ENCODE data around the gene LRRC40. TPM values are rescaled to one million over a fixed set of nuclear protein-coding genes. Genes with fewer than 3 reads are reported as not detected.

The LRRC40 gene
- total and polyA plus RNA-seq, 9 of the 15 experiments (the other 6 are each of a cell fraction or from before 2014, with no cell fraction given) = 16.1 to 36.2 (median 30.9) TPM

- CTCF ChIA-PET (ENCODE audit: low intra/inter-chr PET ratio) = interaction anchor here (0.6 to 3.7 kb wide), 3 partner anchors 25 to 1731 kb away, joined by 3 to 13 read pairs (median 3); no protein-coding TSS in a partner anchor
Observed at GRCh38 chr1:70143048-70143659, 62.2 kb downstream of the LRRC40 start.

More at GRCh38 chr1:70143048-70143659, 62.2 kb downstream of the LRRC40 start:
- Histone ChIP-seq H3K27ac (ENCODE audit: extremely low read depth, low read depth, low read length) (no peak overlapping the region), H3K4me3 (no peak overlapping the region), H4K20me1 (replicated peaks; ENCODE audit: control insufficient read depth, insufficient read depth, low read length) (no peaks in the 10 kb centered on the region), H3K4me2 (ENCODE audit: insufficient read depth, low read length) (no peak overlapping the region), H3K27me3 (ENCODE audit: control insufficient read depth in 2 of 2, insufficient read depth in 2 of 2, low read length in 2 of 2) (no peaks in the 10 kb centered on the region), H2AFZ (ENCODE audit: low read depth, low read length) (no peak overlapping the region), H3K79me2 (ENCODE audit: control insufficient read depth, insufficient read depth, low read length) (no peaks in the 10 kb centered on the region), H3K36me3 (ENCODE audit: control insufficient read depth, insufficient read depth, low read length) (peaks cover 9% of the 10 kb centered on the region; the same call in 2 of the 3 replicates), H3K9ac (ENCODE audit: insufficient read depth in 1 of 2, low read depth in 2 of 2, low read length in 2 of 2) (no peak overlapping the region), H3K9me1 (ENCODE audit: control insufficient read depth, insufficient read depth, low read length) (no peaks in the 10 kb centered on the region), H3K4me1 (replicated peaks in 1 of 2; ENCODE audit: control insufficient read depth in 2 of 2, insufficient read depth in 2 of 2, low read length in 2 of 2) (0 out of 5 replicates have a peak, but pooled peaks cover 0 to 5% of the 10 kb centered on the region in 2 experiments), H3K9me3 (replicated peaks; ENCODE audit: control insufficient read depth, insufficient read depth, low read depth, low read length) (no peaks in the 10 kb centered on the region)
- in situ Hi-C loops (cut with MboI) (loop anchor here (25.0 kb wide), 1 partner anchor 1656 kb away; the partner anchor contains the start of gene DEPDC1), intact Hi-C loops (cut with micrococcal nuclease) (no loop called here)
- TF ChIP-seq RAD21 (CRISPR knock-in tag; conservative IDR thresholded peaks at IDR 0.05 in 1 of 2, IDR thresholded peaks at IDR 0.05 in 1 of 2) = peak; percentile 15 to 46; a peak in 3 of 4 replicates
- TF ChIP-seq ZNF384 (IDR thresholded peaks at IDR 0.05; ENCODE audit: low read depth, low read length) = peak; percentile 81
- TF ChIP-seq MAFF (IDR thresholded peaks at IDR 0.05; ENCODE audit: low read length) = no peak
- 0 out of 2 replicates have a peak, but pooled peaks have one; percentile 5 for TF ChIP-seq DEAF1 (CRISPR knock-in tag; IDR thresholded peaks at IDR 0.05)
- peak in 1 of 3 experiments; percentile 34; a peak in 2 of 6 replicates for TF ChIP-seq CTCF (IDR thresholded peaks at IDR 0.05 in 2 of 3, conservative IDR thresholded peaks at IDR 0.05 in 1 of 3; ENCODE audit: insufficient read depth in 2 of 3, low read depth in 1 of 3, low read length in 3 of 3)
- no peak for TF ChIP-seq ELF1 (tag; IDR thresholded peaks at IDR 0.05)
- TF ChIP-seq MEIS2 (IDR thresholded peaks at IDR 0.05; ENCODE audit: partially characterized antibody) = no peak
- 48% methylated on average over 4 of the region's 4 CpGs for WGBS (ENCODE audit: insufficient coverage, low coverage, missing lambda C conversion rate)
- POLR2A ChIA-PET = interaction anchor here (0.6 to 1.6 kb wide), 3 partner anchors 14 to 212 kb away, joined by 3 to 4 read pairs (median 3); partner anchors contain the start of genes ANKRD13C and SRSF11
- FAIRE-seq (no peak), ATAC-seq (peak; percentile 53), DNase-seq (ENCODE audit: extremely low read depth in 1 of 4, low spot score in 3 of 4) (no peak)
- BruUV-seq (replicated peaks) = no TSS peak
